HAP-1 (cell line): ENCODE results near the gene TUSC2.
A peak's percentile ranks its signal among the peaks of the same experiment; 100 is the strongest.

Experiments used
- DNase-seq, 2 experiments: peaks; one replicate each; pipeline ENCODE4 v3.0.0-alpha.2; 2016 to 2020; ENCODE audit warnings: low spot score in 2 of 2
- H3K27me3 ChIP-seq: fragments of 250-450 bp; sonication (Bioruptor Pico); 2 replicates; pipeline ENCODE4 v1.5.1; 2020; ENCODE audit warnings: low read depth, mild to moderate bottlenecking, moderate library complexity
- H3K36me3 ChIP-seq: fragments of 250-450 bp; sonication (Bioruptor Pico); replicated peaks from 2 replicates; pipeline ENCODE4 v1.5.1; 2020; ENCODE audit warnings: mild to moderate bottlenecking
- H3K4me1 ChIP-seq: fragments of 250-450 bp; sonication (Bioruptor Pico); 2 replicates; pipeline ENCODE4 v1.5.1; 2020; ENCODE audit warnings: mild to moderate bottlenecking
- H3K4me3 ChIP-seq: fragments of 250-450 bp; sonication (Bioruptor Pico); 2 replicates; pipeline ENCODE4 v1.5.1; 2020; ENCODE audit warnings: mild to moderate bottlenecking, moderate library complexity
- H3K9me3 ChIP-seq: fragments of 250-450 bp; sonication (Bioruptor Pico); 2 replicates; pipeline ENCODE4 v1.5.1; 2020; ENCODE audit warnings: mild to moderate bottlenecking, moderate library complexity
- in situ Hi-C: fragments of 300-500 bp; cut with MboI; formaldehyde crosslinking; loops from 3 replicates; pipeline ENCODE4 v1.14.3; 2020; ENCODE audit warnings: low sequenced_read_pairs, inconsistent platforms, mixed read lengths

Gene TUSC2

DNA sequence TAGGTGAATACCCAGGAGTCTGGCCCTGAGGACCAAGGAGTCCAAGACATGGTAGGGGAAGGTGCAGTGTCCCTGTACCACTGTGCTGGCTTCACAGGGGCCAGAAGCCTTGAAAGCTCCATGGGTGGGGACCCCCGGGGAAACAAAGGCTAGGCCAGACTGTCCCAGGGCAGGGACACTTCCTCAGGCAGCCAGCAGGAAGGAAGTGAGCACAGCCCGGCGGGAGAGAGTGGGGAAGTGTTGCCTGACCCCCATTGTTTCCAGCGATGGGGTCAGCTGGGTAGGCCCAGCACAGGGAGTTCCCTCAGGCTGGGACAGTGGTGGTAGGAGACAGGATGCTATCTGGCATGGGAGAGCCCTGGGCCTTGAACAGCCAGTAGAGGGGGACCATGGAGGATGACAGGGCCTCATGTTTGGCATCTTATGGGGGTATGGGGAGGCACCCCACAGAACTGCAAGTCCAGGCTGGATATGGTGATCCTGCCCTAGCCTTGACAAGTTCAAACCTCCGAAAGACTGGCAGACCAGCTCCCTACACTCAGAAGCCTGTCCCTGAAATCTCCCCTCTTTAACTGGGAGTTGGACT, 4.3 kb downstream of the TUSC2 start:
- no peaks in the 10 kb centered on the region for H3K9me3 ChIP-seq
- in situ Hi-C loops: no loop called here
- H3K36me3 ChIP-seq: peaks cover 26% of the 10 kb centered on the region
- DNase-seq: no peak
- H3K27me3 ChIP-seq: no peaks in the 10 kb centered on the region
- peaks cover 16% of the 10 kb centered on the region for H3K4me1 ChIP-seq
- no peak overlapping the region for H3K4me3 ChIP-seq

DNA sequence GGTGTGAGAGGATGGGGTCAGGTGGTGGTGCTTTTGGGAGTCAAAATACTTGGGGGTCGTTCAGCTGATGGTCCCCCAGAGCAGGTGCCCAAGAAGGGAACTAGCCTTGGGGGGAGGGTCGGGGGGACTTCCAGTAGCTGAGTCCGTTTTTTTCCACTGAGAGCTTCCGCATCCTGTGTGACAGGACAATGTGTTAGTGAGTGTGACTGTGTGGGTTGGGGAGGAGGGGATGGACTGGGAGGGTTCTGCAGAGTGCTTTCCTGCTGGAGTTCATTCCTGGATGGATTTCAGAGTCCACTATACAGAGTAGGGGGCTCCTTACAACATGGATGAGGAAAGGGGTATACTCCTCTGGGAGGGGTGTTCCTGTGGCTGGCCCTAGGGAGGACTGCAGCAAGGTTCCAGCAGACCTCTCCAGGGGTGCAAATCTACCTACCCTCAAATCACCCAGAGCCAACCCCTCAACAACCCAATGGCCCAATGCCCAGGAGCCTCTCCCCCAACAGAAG, 4.9 kb downstream of the TUSC2 start:
- H3K9me3 ChIP-seq: no peaks in the 10 kb centered on the region
- peaks cover 32% of the 10 kb centered on the region for H3K36me3 ChIP-seq
- H3K4me3 ChIP-seq: no peak overlapping the region
- DNase-seq: no peak
- H3K27me3 ChIP-seq: no peaks in the 10 kb centered on the region
- peaks cover 16% of the 10 kb centered on the region for H3K4me1 ChIP-seq
- in situ Hi-C loops: no loop called here

DNA sequence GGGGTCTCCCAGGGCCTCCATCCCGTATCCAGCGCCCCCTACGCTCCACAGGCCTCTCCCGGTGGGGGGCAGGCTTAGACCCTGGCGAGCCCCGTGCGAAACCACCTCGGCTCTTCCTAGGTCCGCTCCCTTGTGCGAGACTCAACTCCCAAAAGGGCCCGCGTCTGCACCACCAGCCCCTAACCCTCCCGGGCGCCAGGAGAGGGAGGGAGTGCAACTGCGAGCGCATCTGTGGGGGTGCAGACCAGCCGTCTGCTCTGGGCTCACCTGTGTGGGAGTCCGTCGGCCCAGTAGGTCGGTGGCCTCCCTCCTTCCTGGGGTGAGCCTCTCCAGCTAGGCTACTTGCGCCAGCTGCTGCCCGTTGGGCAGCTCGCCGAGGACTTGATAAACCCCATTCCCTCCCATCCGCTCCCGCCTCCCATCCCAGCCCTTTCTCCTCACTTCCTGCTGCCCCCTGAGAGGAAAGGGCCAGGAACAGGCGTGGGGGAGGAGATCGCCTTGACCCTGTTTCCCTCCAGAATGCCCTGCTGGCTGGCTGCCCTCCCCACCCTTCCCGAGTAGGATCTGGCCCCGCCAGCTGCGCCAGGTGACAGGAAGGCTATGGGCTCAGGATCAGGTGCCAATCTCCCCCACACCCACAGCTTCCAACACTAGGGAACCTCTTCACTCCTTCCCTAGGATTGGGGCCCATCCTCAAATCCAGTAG, 5.5 kb downstream of the TUSC2 start, which contains the start of gene HYAL2:
Gene HYAL2 (minus strand): TSS at position 360 of the 706 bp plus-strand sequence. CDS start 2,256 bp downstream, outside the sequence.
- peak within 1 kb of the TSS; percentile 63 for H3K4me3 ChIP-seq
- no peak for DNase-seq
- H3K27me3 ChIP-seq: no peaks in the 10 kb centered on the region
- peaks cover 16% of the 10 kb centered on the region for H3K4me1 ChIP-seq
- peaks cover 36% of the 10 kb centered on the region for H3K36me3 ChIP-seq
- H3K9me3 ChIP-seq: no peaks in the 10 kb centered on the region
- in situ Hi-C loops: no loop called here

DNA sequence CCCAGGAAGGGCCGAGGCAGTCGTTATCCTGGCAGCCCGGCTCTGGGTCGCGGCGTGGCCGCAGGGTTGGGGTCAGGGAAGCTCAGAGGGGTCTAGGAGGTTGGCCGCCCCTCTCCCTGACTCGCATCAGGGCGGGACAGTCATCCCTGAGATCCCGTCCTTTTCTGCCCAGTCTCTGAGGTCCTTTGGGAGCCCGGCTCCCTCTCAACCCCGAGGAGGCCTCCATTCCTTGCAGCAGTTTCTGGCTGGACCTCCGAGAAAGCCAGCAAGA, 6.0 kb downstream of the TUSC2 start:
- Histone ChIP-seq H3K27me3 (no peaks in the 10 kb centered on the region), H3K9me3 (no peaks in the 10 kb centered on the region), H3K4me1 (peaks cover 13% of the 10 kb centered on the region), H3K36me3 (peaks cover 41% of the 10 kb centered on the region), H3K4me3 (peak overlapping the region; percentile 63)
- in situ Hi-C loops: no loop called here
- no peak for DNase-seq

DNA sequence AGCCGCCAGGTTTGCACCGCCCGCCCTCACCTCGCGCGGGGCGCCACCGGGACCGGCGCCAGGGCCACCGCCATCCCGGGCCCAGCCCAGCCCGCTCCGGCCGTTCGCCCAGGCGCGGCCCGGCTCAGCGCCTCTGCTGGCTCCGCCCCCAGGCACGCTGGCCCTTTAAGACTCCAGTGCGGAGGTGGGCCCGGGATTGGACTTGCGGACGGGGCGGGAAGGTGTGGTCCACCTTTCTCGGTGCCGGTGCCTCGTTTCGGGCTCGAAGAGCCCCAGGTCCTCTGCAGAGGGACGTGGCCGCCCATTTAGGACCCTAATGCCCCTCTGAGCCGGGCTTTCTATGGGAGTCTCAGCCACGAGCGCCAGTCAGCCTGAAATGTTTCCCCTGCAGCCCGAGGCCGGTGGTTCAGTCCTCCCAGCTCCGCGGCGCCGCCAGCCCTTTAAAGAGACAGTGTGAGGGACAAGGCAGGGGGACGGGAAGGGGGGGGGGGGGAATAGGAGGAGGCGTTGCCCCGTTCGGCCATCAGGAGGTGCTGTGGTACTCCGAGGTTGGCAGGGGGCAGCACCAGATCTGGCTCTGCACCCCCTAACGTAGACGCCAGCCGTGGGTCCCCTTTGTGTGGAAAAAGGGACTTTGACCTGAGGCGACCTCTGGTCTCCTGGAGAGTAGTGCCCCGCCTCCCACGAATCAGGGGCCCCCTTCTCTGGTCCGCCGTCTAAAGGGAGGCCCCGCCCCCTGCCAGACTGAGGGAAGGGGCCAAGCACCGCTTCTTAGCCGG, 6.5 kb downstream of the TUSC2 start:
- in situ Hi-C loops: no loop called here
- H3K36me3 ChIP-seq: peaks cover 42% of the 10 kb centered on the region
- H3K9me3 ChIP-seq: no peaks in the 10 kb centered on the region
- DNase-seq: peak; percentile 80 to 93
- no peaks in the 10 kb centered on the region for H3K27me3 ChIP-seq
- H3K4me1 ChIP-seq: peaks cover 10% of the 10 kb centered on the region
- H3K4me3 ChIP-seq: peak overlapping the region; percentile 63

DNA sequence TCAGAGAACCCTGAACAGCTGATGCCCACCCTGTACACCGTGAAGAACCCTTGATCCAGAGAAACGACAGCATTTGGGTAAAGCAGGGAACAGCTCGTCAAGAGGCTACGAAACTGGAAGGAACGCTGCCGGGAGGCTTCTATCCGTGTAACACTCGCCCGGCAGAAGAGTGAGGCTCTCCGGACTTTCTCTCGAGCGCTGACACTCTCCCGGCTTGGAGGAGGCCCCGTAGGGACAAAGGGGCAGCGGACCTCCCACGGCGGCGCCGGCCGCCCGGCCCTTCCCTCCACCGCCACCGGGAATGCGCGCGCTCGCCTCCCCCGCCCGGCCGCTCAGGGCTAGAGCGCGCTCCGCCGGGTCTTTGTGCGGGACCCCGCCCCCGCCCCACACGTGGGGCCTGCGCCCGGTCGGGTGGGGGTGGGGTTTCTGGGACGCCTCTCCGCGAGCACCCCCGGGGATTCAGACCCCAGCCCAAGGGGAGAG, 7.1 kb downstream of the TUSC2 start:
- peaks cover 10% of the 10 kb centered on the region for H3K4me1 ChIP-seq
- H3K9me3 ChIP-seq: no peaks in the 10 kb centered on the region
- DNase-seq: peak; percentile 63 to 89
- in situ Hi-C loops: no loop called here
- peak overlapping the region; percentile 63 for H3K4me3 ChIP-seq
- no peaks in the 10 kb centered on the region for H3K27me3 ChIP-seq
- H3K36me3 ChIP-seq: peaks cover 42% of the 10 kb centered on the region

DNA sequence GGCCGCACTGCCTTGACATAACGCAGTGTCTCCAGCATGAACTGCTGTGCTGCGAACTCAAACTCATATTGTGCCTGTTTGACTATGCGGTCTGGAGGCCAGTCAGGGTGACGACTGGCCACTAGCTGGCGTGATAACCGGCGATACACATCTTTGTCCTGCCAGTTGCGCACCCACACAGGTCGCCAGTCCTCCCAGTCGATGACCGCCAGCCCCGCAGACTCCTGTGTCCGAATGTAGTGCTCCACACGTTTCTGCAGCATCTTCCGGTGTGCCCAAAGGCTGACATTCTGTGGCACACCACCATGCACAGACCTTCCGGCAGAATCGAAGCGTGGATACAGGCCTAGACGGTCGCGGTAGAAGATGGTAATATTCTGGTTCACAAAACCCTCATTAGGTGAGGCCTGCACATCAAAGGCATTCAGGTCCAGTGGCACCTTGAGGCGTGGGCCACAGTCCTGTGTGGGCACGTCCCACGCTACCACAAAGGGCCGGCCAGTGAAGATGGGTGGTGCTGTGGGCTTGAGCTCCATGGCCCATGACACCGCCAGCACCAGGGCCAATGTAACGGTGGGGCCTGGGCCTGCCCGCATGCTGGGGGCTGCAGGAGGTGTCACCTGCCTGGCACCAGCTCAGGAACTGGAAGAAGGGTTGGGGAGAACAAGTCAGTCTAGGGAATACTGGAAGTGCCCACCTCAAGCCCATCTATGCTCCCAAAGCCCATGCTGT, 8.0 kb downstream of the TUSC2 start:
- Histone ChIP-seq H3K36me3 (peaks cover 42% of the 10 kb centered on the region), H3K4me1 (peaks cover 10% of the 10 kb centered on the region), H3K4me3 (peak overlapping the region; percentile 63), H3K27me3 (no peaks in the 10 kb centered on the region), H3K9me3 (no peaks in the 10 kb centered on the region)
- DNase-seq: no peak
- in situ Hi-C loops: no loop called here

DNA sequence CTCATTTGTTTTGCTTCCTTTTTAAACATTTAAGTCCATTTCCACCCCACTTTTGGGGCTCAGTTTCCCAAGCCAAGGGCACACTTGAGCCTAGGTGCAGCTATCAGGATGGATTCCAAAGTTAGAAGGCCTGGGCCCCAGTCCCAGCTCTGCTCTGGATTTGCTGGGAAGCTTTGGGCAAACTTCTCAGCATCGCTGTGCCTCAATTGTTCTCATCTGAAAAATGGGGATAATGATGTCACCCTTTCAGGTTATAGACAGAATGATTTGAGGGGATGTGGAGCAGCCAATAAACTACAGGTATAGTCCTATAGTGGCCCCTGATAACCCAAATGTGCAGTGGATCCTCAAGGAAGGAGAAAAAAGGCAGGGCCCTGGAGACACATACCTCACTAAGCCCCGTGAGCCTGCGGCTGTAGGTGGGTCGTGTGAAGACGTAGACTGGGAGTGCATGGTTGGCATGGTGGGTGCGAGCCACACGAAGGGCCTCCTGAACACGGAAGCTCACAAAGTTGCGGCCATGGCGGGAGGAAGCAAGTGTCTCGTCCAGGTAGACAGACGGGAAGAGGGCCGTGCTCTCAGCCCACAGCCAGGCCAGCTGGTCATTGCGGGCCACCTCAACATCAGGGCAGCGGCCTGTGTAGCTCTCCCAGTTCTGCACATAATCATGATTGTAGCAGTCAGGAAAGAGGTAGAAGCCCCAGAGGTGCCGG, 8.7 kb downstream of the TUSC2 start:
- in situ Hi-C loops: no loop called here
- H3K36me3 ChIP-seq: peaks cover 38% of the 10 kb centered on the region
- H3K4me3 ChIP-seq: no peak overlapping the region
- peaks cover 10% of the 10 kb centered on the region for H3K4me1 ChIP-seq
- no peaks in the 10 kb centered on the region for H3K27me3 ChIP-seq
- DNase-seq: no peak
- H3K9me3 ChIP-seq: no peaks in the 10 kb centered on the region

DNA sequence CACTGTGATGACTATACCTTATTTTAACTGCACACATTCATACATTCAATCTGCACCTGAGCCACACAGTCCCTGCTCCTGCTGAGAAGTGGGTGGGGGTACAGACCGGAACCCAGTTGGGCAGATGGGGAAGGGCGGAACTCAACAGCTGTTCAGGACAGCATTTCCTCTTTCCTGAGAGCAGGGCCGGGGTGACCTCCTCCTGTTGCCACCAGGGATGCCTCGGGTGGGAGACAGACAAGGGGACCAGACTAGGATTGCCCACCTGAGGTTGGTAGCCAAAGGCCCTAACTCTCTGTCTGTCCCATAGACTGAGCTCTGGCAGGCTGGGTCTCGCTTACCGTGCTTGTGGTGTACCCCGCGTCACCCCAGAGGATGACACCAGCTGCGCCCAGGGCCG, 9.4 kb downstream of the TUSC2 start:
- in situ Hi-C loops: no loop called here
- Histone ChIP-seq H3K36me3 (peaks cover 33% of the 10 kb centered on the region), H3K4me3 (no peak overlapping the region), H3K27me3 (no peaks in the 10 kb centered on the region), H3K9me3 (no peaks in the 10 kb centered on the region), H3K4me1 (peaks cover 10% of the 10 kb centered on the region)
- no peak for DNase-seq

DNA sequence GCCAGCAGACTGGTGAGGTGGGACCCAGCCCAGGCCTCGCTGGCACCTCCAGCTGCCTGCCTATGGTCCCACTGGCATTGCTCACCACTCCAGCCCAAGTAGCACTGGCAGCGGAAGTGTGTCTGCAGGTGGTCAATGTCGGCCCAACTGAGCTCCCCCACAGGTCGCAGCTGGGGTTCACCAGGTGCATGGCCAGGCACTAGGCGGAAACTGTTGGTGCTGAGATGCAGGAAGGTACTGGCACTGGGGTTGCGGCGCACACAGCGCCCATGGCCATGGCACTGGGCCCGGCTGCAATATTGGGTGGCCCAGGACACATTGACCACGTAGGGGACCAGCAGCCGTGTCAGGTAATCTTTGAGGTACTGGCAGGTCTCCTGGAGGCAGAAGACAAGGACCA, 9.9 kb downstream of the TUSC2 start:
- Histone ChIP-seq H3K4me1 (peaks cover 10% of the 10 kb centered on the region), H3K36me3 (peaks cover 33% of the 10 kb centered on the region), H3K4me3 (no peak overlapping the region), H3K27me3 (no peaks in the 10 kb centered on the region), H3K9me3 (no peaks in the 10 kb centered on the region)
- DNase-seq: no peak
- in situ Hi-C loops: no loop called here

DNA sequence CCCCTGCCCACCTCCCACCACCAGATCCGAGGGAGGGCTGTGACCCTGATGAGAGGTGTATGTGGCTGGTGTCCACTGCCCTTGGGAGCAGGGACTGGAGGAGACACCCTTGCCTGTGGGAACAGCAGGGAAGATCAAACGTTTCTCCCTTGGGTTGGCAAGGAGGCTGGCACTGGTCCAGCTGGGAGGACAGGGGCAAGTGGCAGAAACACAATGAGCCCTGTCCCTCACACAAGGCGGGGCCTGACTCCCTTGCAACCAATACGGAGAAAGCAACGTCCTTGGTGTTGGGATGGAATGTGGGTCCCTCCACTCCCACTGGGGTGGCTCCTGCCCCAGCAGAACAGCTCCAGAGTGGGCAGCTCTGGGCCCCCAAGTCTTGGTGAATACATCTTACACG, 10.7 kb downstream of the TUSC2 start:
- Histone ChIP-seq H3K9me3 (no peaks in the 10 kb centered on the region), H3K27me3 (no peaks in the 10 kb centered on the region), H3K4me3 (no peak overlapping the region), H3K4me1 (peaks cover 10% of the 10 kb centered on the region), H3K36me3 (peaks cover 33% of the 10 kb centered on the region)
- no peak for DNase-seq
- in situ Hi-C loops: no loop called here

DNA sequence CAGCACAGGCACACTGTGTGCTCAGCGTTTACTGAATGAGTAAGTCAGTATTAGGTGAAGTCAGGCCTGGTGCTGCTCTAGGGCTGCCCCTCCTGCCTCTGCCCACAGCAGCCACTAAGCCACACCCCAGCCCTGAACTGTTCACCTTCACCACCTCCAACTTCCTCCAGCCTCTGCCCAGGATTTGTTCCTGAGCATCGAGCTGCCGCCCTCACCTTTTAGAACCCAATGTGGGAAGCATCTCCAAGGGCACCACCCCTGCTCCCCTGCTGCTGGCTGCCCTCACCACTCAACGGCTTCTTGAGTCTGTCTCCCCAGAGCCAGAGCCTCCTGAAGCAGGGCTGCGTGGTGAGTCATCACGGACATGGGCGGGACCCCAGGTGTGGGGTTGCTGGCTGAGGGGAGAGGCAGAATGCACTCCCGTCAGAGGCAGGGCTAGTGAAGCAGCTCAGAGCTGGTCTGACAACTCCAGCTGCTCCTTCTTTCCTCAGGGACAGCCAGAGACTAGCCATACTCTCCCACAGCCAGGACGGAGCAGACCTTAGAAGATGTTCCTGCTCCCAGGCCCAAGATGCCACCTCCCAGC, 11.3 kb downstream of the TUSC2 start:
- no peak for DNase-seq
- no peaks in the 10 kb centered on the region for H3K9me3 ChIP-seq

DNA sequence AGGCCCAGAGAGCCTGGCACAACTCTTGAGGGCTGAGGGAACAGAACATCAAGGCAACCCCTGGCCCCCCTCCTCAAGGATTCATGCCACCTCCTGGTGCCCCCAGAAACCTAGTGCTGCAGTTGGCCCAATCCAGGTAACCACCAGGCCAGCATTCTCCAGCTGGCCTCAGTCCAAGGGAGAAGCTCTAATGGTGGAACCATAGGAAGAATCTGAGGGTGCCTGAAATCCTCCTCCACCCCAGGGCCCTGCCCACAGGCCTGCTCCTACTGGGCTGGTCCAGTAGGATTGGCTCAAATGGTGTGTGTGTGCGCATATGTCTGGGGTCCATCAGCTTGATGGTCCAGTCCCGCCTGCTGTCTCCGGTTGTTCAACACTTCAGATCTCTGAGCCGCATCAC, 13.2 kb downstream of the TUSC2 start:
- H3K4me3 ChIP-seq: no peak overlapping the region
- in situ Hi-C loops: no loop called here
- no peaks in the 10 kb centered on the region for H3K9me3 ChIP-seq
- H3K27me3 ChIP-seq: no peaks in the 10 kb centered on the region
- DNase-seq: no peak
- H3K36me3 ChIP-seq: peaks cover 27% of the 10 kb centered on the region
- H3K4me1 ChIP-seq: no peaks in the 10 kb centered on the region

More for the DNA sequence above, 11.3 kb downstream of the TUSC2 start:
- Histone ChIP-seq H3K27me3 (no peaks in the 10 kb centered on the region), H3K4me3 (no peak overlapping the region), H3K36me3 (peaks cover 33% of the 10 kb centered on the region), H3K4me1 (peaks cover 7% of the 10 kb centered on the region)
- in situ Hi-C loops: no loop called here
